Epithelial cell of esophagus (primary cell): ENCODE measurements around the gene MB21D2.

ENCODE experiments used
- DNase-seq: peaks from one replicate; pipeline ENCODE4 v3.0.0; 2010; ENCODE audit warnings: low read depth
- H3K4me3 ChIP-seq: 2 replicates; pipeline ENCODE4 v1.5.1; 2011; ENCODE audit warnings: mild to moderate bottlenecking, low read length, control low read depth
- CTCF ChIP-seq: IDR thresholded peaks from 2 replicates; pipeline ENCODE4 v1.5.1; 2011; ENCODE audit warnings: low read depth, mild to moderate bottlenecking, low read length, control low read depth, inconsistent platforms; ENCODE audit not compliant: insufficient read depth; ENCODE audit errors: missing control alignments

MB21D2 gene

GRCh38 chr3:192915304-192915703 lies 2.4 kb downstream of the MB21D2 start:
- no peak overlapping the region for H3K4me3 ChIP-seq
- no peak for TF ChIP-seq CTCF
- peak; percentile 21 for DNase-seq

GRCh38 chr3:192914848-192915247 lies 2.8 kb downstream of the MB21D2 start:
- DNase-seq = no peak
- TF ChIP-seq CTCF = no peak
- no peak overlapping the region for H3K4me3 ChIP-seq

- no peak for TF ChIP-seq CTCF
- DNase-seq = no peak
- H3K4me3 ChIP-seq = no peak overlapping the region
Measured at GRCh38 chr3:192913540-192913939, 4.1 kb downstream of the MB21D2 start.

GRCh38 chr3:192911293-192911692 lies 6.4 kb downstream of the MB21D2 start:
- no peak overlapping the region for H3K4me3 ChIP-seq
- DNase-seq = no peak
- TF ChIP-seq CTCF = no peak

- H3K4me3 ChIP-seq = no peak overlapping the region
- DNase-seq = peak; percentile 83
- TF ChIP-seq CTCF = no peak
Measured at GRCh38 chr3:192907784-192908183, 9.9 kb downstream of the MB21D2 start.

GRCh38 chr3:192906940-192907339 lies 10.7 kb downstream of the MB21D2 start:
- no peak for TF ChIP-seq CTCF
- peak; percentile 68 for DNase-seq
- no peak overlapping the region for H3K4me3 ChIP-seq

GRCh38 chr3:192905980-192906678 lies 11.5 kb downstream of the MB21D2 start:
- no peak for TF ChIP-seq CTCF
- DNase-seq = no peak
- H3K4me3 ChIP-seq = no peak overlapping the region
